RWPE2 (cell line): Measurements from ENCODE around the gene PTK6.

Source experiments
- ATAC-seq: fragments of 200-7000 bp; cut with Tn5 transposase; 3 replicates; pipeline ENCODE4 v1.9.1; 2021; ENCODE audit warnings: low read depth
- DNase-seq: peaks from one replicate; pipeline ENCODE4 v3.0.0-alpha.2; 2020; ENCODE audit warnings: low spot score
- H3K27ac ChIP-seq: fragments of 450-650 bp; 2 replicates; pipeline ENCODE4 v1.5.1; 2017; ENCODE audit warnings: mild to moderate bottlenecking; ENCODE audit not compliant: poor library complexity, severe bottlenecking
- H3K27me3 ChIP-seq: fragments of 250-450 bp; sonication (Bioruptor Pico); 2 replicates; pipeline ENCODE4 v1.5.1; 2021; ENCODE audit warnings: mild to moderate bottlenecking, moderate library complexity; ENCODE audit not compliant: insufficient read depth, poor library complexity, severe bottlenecking
- H3K36me3 ChIP-seq: fragments of 250-450 bp; sonication (Bioruptor Pico); 2 replicates; pipeline ENCODE4 v1.5.1; 2020; ENCODE audit warnings: low read depth, mild to moderate bottlenecking, moderate library complexity
- H3K4me1 ChIP-seq: fragments of 250-450 bp; sonication (Bioruptor Pico); 2 replicates; pipeline ENCODE4 v1.5.1; 2021; ENCODE audit warnings: mild to moderate bottlenecking, moderate library complexity; ENCODE audit not compliant: insufficient read depth, poor library complexity, severe bottlenecking
- H3K4me3 ChIP-seq: fragments of 250-450 bp; sonication (Bioruptor Pico); 2 replicates; pipeline ENCODE4 v1.5.1; 2021; ENCODE audit warnings: mild to moderate bottlenecking, moderate library complexity; ENCODE audit not compliant: severe bottlenecking
- H3K9me3 ChIP-seq: fragments of 250-450 bp; sonication (Bioruptor Pico); 2 replicates; pipeline ENCODE4 v1.5.1; 2021; ENCODE audit warnings: mild to moderate bottlenecking, moderate library complexity; ENCODE audit not compliant: severe bottlenecking
- CTCF ChIP-seq: fragments of 450-650 bp; IDR thresholded peaks from one replicate; pipeline ENCODE4 v1.5.1; 2017; ENCODE audit warnings: mild to moderate bottlenecking, moderate library complexity; ENCODE audit not compliant: poor library complexity, severe bottlenecking

Gene PTK6

GRCh38 chr20:63497946-63498935 lies 38.9 kb downstream of the PTK6 start:
- Histone ChIP-seq H3K4me1 (no peaks in the 10 kb centered on the region), H3K4me3 (peak overlapping the region; percentile 26), H3K27me3 (peaks cover 27% of the 10 kb centered on the region), H3K9me3 (no peaks in the 10 kb centered on the region), H3K27ac (no peak overlapping the region), H3K36me3 (no peaks in the 10 kb centered on the region)
- no peak for TF ChIP-seq CTCF
- peak; percentile 61 for ATAC-seq
- DNase-seq, result no peak

GRCh38 chr20:63497138-63497945 lies 39.8 kb downstream of the PTK6 start:
- no peak overlapping the region for H3K27ac ChIP-seq
- TF ChIP-seq CTCF, result no peak
- ATAC-seq (no peak), DNase-seq (no peak)
- no peaks in the 10 kb centered on the region for H3K36me3 ChIP-seq
- no peaks in the 10 kb centered on the region for H3K9me3 ChIP-seq
- H3K4me1 ChIP-seq, result no peaks in the 10 kb centered on the region
- peaks cover 23% of the 10 kb centered on the region for H3K27me3 ChIP-seq
- H3K4me3 ChIP-seq, result no peak overlapping the region

DNA sequence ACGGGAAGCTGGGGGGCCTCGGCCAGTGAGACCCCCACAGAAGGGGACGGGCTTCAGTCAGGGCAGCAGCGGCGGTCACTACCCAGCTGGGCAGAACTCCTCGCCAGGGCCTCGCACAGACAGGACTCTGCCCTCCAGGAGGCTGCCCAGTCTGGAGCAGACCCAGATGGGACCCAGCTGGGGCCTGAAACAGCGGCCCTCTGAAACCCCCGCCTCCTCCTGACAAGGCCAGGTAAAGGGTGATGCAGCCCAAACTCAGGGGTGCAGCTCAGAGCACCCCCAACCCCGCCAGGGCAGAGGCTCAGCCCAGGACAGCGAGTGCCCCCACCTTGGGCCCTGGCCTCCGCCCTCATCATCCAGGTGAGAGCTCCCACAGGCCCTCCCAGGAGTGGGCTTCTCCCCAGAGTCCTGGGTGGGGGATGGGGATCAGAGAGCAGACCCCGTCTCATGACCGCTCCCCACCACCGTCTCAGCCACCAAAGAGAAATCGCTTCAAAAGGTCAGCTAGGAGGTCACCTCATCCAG lies 40.5 kb downstream of the PTK6 start:
- peak; percentile 15 for ATAC-seq
- no peaks in the 10 kb centered on the region for H3K36me3 ChIP-seq
- TF ChIP-seq CTCF, result no peak
- H3K4me1 ChIP-seq, result no peaks in the 10 kb centered on the region
- H3K9me3 ChIP-seq, result no peaks in the 10 kb centered on the region
- no peak for DNase-seq
- no peak overlapping the region for H3K27ac ChIP-seq
- H3K4me3 ChIP-seq, result no peak overlapping the region
- H3K27me3 ChIP-seq, result peaks cover 23% of the 10 kb centered on the region

GRCh38 chr20:63495741-63496595 lies 41.2 kb downstream of the PTK6 start:
- peak; percentile 100 for TF ChIP-seq CTCF
- Histone ChIP-seq H3K9me3 (no peaks in the 10 kb centered on the region), H3K36me3 (no peaks in the 10 kb centered on the region), H3K4me1 (no peaks in the 10 kb centered on the region), H3K4me3 (no peak overlapping the region), H3K27ac (no peak overlapping the region), H3K27me3 (peaks cover 23% of the 10 kb centered on the region)
- ATAC-seq, result peak; percentile 37
- no peak for DNase-seq
